ENCODE measurements around the gene ZNF254. TPM values are rescaled to one million over a fixed set of nuclear protein-coding genes. Genes with fewer than 3 reads are reported as not detected.
"Not testable (repeated sequence)": the region's sequence is repeated elsewhere in the genome, so short reads cannot be mapped to it uniquely, and the experiment has no call there.

The ZNF254 gene
- 12.5 TPM for polyA plus RNA-seq (2013)

DNA sequence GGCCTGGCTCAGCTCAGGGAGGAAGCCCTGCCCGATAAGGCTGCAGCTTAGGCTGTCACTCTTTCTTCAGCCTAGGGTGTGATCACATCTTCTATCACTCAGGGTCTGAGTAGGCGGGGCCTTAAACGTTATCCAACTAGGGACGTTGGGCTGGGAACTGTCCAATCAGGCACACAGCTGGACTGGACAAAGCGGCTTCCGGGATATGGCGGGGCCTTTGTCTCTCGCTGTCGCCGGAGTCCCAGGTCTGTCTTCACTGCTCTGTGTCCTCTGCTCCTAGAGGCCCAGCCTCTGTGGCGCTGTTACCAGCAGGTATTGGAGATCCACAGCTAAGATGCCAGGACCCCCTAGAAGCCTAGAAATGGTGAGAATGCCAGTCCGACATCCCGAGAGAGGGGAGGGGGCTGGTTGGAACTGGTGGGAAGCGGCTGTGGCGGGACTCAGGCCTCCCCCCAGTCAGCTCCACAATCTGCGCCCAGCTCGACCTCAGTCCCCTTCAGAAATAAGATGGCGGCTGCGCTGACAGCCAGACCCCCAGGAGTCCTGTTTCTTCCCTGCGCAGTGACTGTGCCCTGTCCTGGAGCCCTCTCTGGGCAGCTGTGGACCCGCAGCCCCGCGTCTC lies at the start of gene ZNF254:
ZNF254 (plus strand) TSS at position 214 of the 622 bp plus-strand sequence; CDS start at position 335, 121 bp downstream.
- DNase-seq, result peak; percentile 96 to 99 (median 98)
- Histone ChIP-seq H3K4me1 (ENCODE audit: control extremely low read depth in 1 of 4, control insufficient read depth in 4 of 4, insufficient read depth in 4 of 4, low read length in 3 of 4) (peaks cover 0 to 9% (median 5%) of the 10 kb centered on the region in 4 experiments), H3K27ac (ENCODE audit: insufficient read depth in 1 of 2, low read depth in 1 of 2, low read length in 2 of 2, poor library complexity in 1 of 2, severe bottlenecking in 2 of 2) (peak within 1 kb of the TSS; percentile 92 to 96), H3K4me3 (ENCODE audit: control insufficient read depth in 1 of 7, extremely low read depth in 1 of 7, insufficient read depth in 4 of 7, low read depth in 2 of 7, low read length in 6 of 7) (peak within 1 kb of the TSS; percentile 84 to 97 (median 91)), H3K36me3 (ENCODE audit: control insufficient read depth in 4 of 4, insufficient read depth in 4 of 4, low read length in 3 of 4) (peaks cover 0 to 14% (median 8%) of the 10 kb centered on the region in 4 experiments), H3K9me3 (ENCODE audit: control extremely low read depth in 1 of 5, control insufficient read depth in 4 of 5, insufficient read depth in 2 of 5, low read depth in 1 of 5, low read length in 4 of 5) (peaks cover 0 to 3% (median 0%) of the 10 kb centered on the region in 5 experiments), H3K27me3 (replicated peaks in 2 of 5; ENCODE audit: control insufficient read depth in 4 of 5, insufficient read depth in 5 of 5, low read length in 4 of 5) (no peaks in the 10 kb centered on the region)
- ChIA-PET CTCF (interaction anchor here (0.9 to 1.2 kb wide), 2 partner anchors 39 to 54 kb away, joined by 3 read pairs; no protein-coding TSS in a partner anchor), POLR2A (interaction anchor here (0.6 to 1.7 kb wide), 7 partner anchors 12 to 690 kb away, joined by 3 to 11 read pairs (median 4); partner anchors contain the start of genes ZNF675, ZNF681 and ZNF726)
- 0% methylated on average over 18 of the region's 23 CpGs for WGBS (ENCODE audit: insufficient coverage)

DNA sequence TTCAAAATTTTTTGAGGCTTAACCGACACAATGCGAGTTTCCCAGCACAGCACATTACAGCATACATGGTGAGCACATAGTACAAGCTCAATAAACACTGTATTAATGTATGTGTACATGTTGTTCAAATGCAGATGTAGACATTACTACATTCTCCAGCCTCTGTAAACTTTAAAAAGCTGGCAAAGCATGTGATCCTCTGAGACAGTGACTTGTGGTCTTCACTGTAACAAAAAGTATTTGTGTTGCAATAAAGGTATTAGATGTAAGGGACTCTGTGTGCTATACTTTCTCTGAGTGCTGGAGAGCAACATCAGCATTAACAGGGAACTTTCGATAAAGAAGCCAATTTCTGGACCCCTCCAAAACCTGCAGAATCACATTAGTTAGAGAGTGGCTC lies 46.4 kb upstream of the ZNF254 start:
- Histone ChIP-seq H3K27ac (ENCODE audit: insufficient read depth in 1 of 2, low read depth in 1 of 2, low read length in 2 of 2, poor library complexity in 1 of 2, severe bottlenecking in 2 of 2) (no peak overlapping the region), H3K4me1 (ENCODE audit: control extremely low read depth in 1 of 4, control insufficient read depth in 4 of 4, insufficient read depth in 4 of 4, low read length in 3 of 4) (peaks cover 0 to 6% (median 2%) of the 10 kb centered on the region in 4 experiments), H3K27me3 (replicated peaks in 2 of 5; ENCODE audit: control insufficient read depth in 4 of 5, insufficient read depth in 5 of 5, low read length in 4 of 5) (no peaks in the 10 kb centered on the region), H3K36me3 (ENCODE audit: control insufficient read depth in 4 of 4, insufficient read depth in 4 of 4, low read length in 3 of 4) (peaks cover 13 to 54% (median 38%) of the 10 kb centered on the region in 4 experiments), H3K9me3 (ENCODE audit: control extremely low read depth in 1 of 5, control insufficient read depth in 4 of 5, insufficient read depth in 2 of 5, low read depth in 1 of 5, low read length in 4 of 5) (peaks cover 0 to 3% (median 0%) of the 10 kb centered on the region in 5 experiments), H3K4me3 (ENCODE audit: control insufficient read depth in 1 of 7, extremely low read depth in 1 of 7, insufficient read depth in 4 of 7, low read depth in 2 of 7, low read length in 6 of 7) (no peak overlapping the region)
- ChIA-PET POLR2A (no interaction called here), CTCF (no interaction called here)
- 100% methylated on average over 1 of the region's 3 CpGs for WGBS (ENCODE audit: insufficient coverage)
- no peak for DNase-seq

GRCh38 chr19:24041326-24041725 lies 45.7 kb upstream of the ZNF254 start:
- H3K27me3 ChIP-seq (replicated peaks in 2 of 5; ENCODE audit: control insufficient read depth in 4 of 5, insufficient read depth in 5 of 5, low read length in 4 of 5); H3K27ac ChIP-seq (ENCODE audit: insufficient read depth in 1 of 2, low read depth in 1 of 2, low read length in 2 of 2, poor library complexity in 1 of 2, severe bottlenecking in 2 of 2); H3K4me1 ChIP-seq (ENCODE audit: control extremely low read depth in 1 of 4, control insufficient read depth in 4 of 4, insufficient read depth in 4 of 4, low read length in 3 of 4); POLR2A ChIA-PET; DNase-seq; H3K9me3 ChIP-seq (ENCODE audit: control extremely low read depth in 1 of 5, control insufficient read depth in 4 of 5, insufficient read depth in 2 of 5, low read depth in 1 of 5, low read length in 4 of 5); CTCF ChIA-PET; H3K4me3 ChIP-seq (ENCODE audit: control insufficient read depth in 1 of 7, extremely low read depth in 1 of 7, insufficient read depth in 4 of 7, low read depth in 2 of 7, low read length in 6 of 7): not testable (repeated sequence)
- peaks cover 13 to 57% (median 37%) of the 10 kb centered on the region in 4 experiments for H3K36me3 ChIP-seq (ENCODE audit: control insufficient read depth in 4 of 4, insufficient read depth in 4 of 4, low read length in 3 of 4)
- no CpG with 5 or more reads among the region's 32 CpGs for WGBS (ENCODE audit: insufficient coverage)

- DNase-seq, result no peak
- no peak overlapping the region for H3K4me3 ChIP-seq (ENCODE audit: control insufficient read depth in 1 of 7, extremely low read depth in 1 of 7, insufficient read depth in 4 of 7, low read depth in 2 of 7, low read length in 6 of 7)
- no peaks in the 10 kb centered on the region for H3K27me3 ChIP-seq (replicated peaks in 2 of 5; ENCODE audit: control insufficient read depth in 4 of 5, insufficient read depth in 5 of 5, low read length in 4 of 5)
- WGBS (ENCODE audit: insufficient coverage), result 100% methylated on average over 1 of the region's 1 CpG
- H3K27ac ChIP-seq (ENCODE audit: insufficient read depth in 1 of 2, low read depth in 1 of 2, low read length in 2 of 2, poor library complexity in 1 of 2, severe bottlenecking in 2 of 2), result no peak overlapping the region
- no peaks in the 10 kb centered on the region for H3K4me1 ChIP-seq (ENCODE audit: control extremely low read depth in 1 of 4, control insufficient read depth in 4 of 4, insufficient read depth in 4 of 4, low read length in 3 of 4)
- no peaks in the 10 kb centered on the region for H3K9me3 ChIP-seq (ENCODE audit: control extremely low read depth in 1 of 5, control insufficient read depth in 4 of 5, insufficient read depth in 2 of 5, low read depth in 1 of 5, low read length in 4 of 5)
- peaks cover 18 to 70% (median 42%) of the 10 kb centered on the region in 4 experiments for H3K36me3 ChIP-seq (ENCODE audit: control insufficient read depth in 4 of 4, insufficient read depth in 4 of 4, low read length in 3 of 4)
- ChIA-PET POLR2A (interaction anchor here (0.6 to 1.0 kb wide), 2 partner anchors 13 to 41 kb away, joined by 3 to 4 read pairs; no protein-coding TSS in a partner anchor), CTCF (interaction anchor here (0.9 kb wide), 1 partner anchor 27 kb away, joined by 3 read pairs; no protein-coding TSS in a partner anchor)
Measured at GRCh38 chr19:24046550-24046949, 40.4 kb upstream of the ZNF254 start.

DNA sequence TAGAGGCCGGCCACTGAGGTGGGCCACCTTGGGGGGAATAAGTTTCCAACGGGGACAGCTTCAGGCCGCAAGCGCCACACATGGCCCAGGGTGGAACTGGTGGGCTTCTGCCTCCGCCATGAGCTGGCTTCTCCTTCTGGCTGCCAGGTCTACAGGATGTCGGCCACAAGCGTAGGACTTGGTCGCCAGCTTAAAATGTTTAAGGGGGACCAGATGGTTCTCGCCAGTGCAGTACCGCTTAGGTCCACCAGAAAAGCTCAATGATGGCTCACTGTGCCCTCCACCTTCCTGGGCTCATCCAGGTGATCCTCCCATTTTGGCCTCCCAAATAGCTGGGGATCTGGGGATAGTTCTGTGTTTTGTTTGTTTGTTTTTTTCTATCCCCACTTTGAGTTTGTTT lies 38.7 kb upstream of the ZNF254 start:
- 96% methylated on average over 10 of the region's 10 CpGs for WGBS (ENCODE audit: insufficient coverage)
- H3K36me3 ChIP-seq (ENCODE audit: control insufficient read depth in 4 of 4, insufficient read depth in 4 of 4, low read length in 3 of 4), result peaks cover 30 to 78% (median 50%) of the 10 kb centered on the region in 4 experiments
- DNase-seq, result peak in 2 of 3 donors; percentile 24
- ChIA-PET POLR2A (interaction anchor here (0.9 kb wide), 1 partner anchor 16 kb away, joined by 3 read pairs; no protein-coding TSS in a partner anchor), CTCF (interaction anchor here (1.1 kb wide), 1 partner anchor 39 kb away, joined by 3 read pairs; the partner anchor contains the start of gene ZNF254)
- H3K27ac ChIP-seq (ENCODE audit: insufficient read depth in 1 of 2, low read depth in 1 of 2, low read length in 2 of 2, poor library complexity in 1 of 2, severe bottlenecking in 2 of 2), result no peak overlapping the region
- H3K4me3 ChIP-seq (ENCODE audit: control insufficient read depth in 1 of 7, extremely low read depth in 1 of 7, insufficient read depth in 4 of 7, low read depth in 2 of 7, low read length in 6 of 7), result no peak overlapping the region
- no peaks in the 10 kb centered on the region for H3K27me3 ChIP-seq (replicated peaks in 2 of 5; ENCODE audit: control insufficient read depth in 4 of 5, insufficient read depth in 5 of 5, low read length in 4 of 5)
- no peaks in the 10 kb centered on the region for H3K9me3 ChIP-seq (ENCODE audit: control extremely low read depth in 1 of 5, control insufficient read depth in 4 of 5, insufficient read depth in 2 of 5, low read depth in 1 of 5, low read length in 4 of 5)
- H3K4me1 ChIP-seq (ENCODE audit: control extremely low read depth in 1 of 4, control insufficient read depth in 4 of 4, insufficient read depth in 4 of 4, low read length in 3 of 4), result no peaks in the 10 kb centered on the region

DNA sequence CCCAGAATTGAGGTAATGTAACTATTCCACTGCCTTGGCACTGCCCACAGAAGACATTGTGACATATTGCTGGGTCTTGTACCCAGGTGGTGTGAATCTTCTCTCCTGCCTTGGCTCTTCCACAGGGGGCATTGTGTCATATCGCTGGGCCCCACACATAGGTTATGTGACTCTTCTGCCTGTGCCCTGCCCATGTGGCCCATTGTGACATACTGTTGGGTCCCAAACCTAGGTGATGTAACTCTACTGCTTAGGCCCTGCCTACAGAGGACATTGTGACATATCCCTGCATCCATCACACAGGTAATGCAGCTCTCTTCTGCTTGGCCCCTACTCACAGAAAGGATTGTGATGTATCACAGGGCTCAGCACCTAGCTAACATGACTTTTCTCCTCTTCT lies 37.5 kb upstream of the ZNF254 start:
- no peaks in the 10 kb centered on the region for H3K4me1 ChIP-seq (ENCODE audit: control extremely low read depth in 1 of 4, control insufficient read depth in 4 of 4, insufficient read depth in 4 of 4, low read length in 3 of 4)
- H3K36me3 ChIP-seq (ENCODE audit: control insufficient read depth in 4 of 4, insufficient read depth in 4 of 4, low read length in 3 of 4), result peaks cover 30 to 83% (median 60%) of the 10 kb centered on the region in 4 experiments
- H3K4me3 ChIP-seq (ENCODE audit: control insufficient read depth in 1 of 7, extremely low read depth in 1 of 7, insufficient read depth in 4 of 7, low read depth in 2 of 7, low read length in 6 of 7), result no peak overlapping the region
- 86% methylated on average over 1 of the region's 1 CpG for WGBS (ENCODE audit: insufficient coverage)
- H3K27me3 ChIP-seq (replicated peaks in 2 of 5; ENCODE audit: control insufficient read depth in 4 of 5, insufficient read depth in 5 of 5, low read length in 4 of 5), result no peaks in the 10 kb centered on the region
- ChIA-PET POLR2A (no interaction called here), CTCF (no interaction called here)
- H3K9me3 ChIP-seq (ENCODE audit: control extremely low read depth in 1 of 5, control insufficient read depth in 4 of 5, insufficient read depth in 2 of 5, low read depth in 1 of 5, low read length in 4 of 5), result no peaks in the 10 kb centered on the region
- no peak overlapping the region for H3K27ac ChIP-seq (ENCODE audit: insufficient read depth in 1 of 2, low read depth in 1 of 2, low read length in 2 of 2, poor library complexity in 1 of 2, severe bottlenecking in 2 of 2)
- no peak for DNase-seq

DNA sequence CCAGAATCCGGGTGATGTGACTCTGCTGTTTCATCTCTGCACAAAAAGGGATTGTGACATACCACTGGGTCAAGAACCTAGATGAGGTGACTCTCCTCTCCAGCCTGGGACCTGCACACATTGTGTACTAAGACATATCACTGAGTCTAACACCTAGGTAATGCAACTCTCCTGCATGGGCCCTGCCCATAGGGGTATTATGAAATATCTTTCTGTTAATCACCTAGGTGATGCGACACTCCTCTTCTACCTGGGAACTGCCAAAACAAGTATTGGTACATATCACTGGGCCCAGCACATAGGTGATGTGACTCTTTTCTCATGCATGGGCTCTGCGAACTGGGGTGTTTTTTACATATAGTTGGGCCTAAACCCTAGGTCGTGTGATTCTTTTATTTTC lies 35.5 kb upstream of the ZNF254 start:
- CTCF ChIA-PET, result no interaction called here
- DNase-seq, result no peak
- Histone ChIP-seq H3K36me3 (ENCODE audit: control insufficient read depth in 4 of 4, insufficient read depth in 4 of 4, low read length in 3 of 4) (peaks cover 30 to 89% (median 61%) of the 10 kb centered on the region in 4 experiments), H3K4me3 (ENCODE audit: control insufficient read depth in 1 of 7, extremely low read depth in 1 of 7, insufficient read depth in 4 of 7, low read depth in 2 of 7, low read length in 6 of 7) (no peak overlapping the region), H3K9me3 (ENCODE audit: control extremely low read depth in 1 of 5, control insufficient read depth in 4 of 5, insufficient read depth in 2 of 5, low read depth in 1 of 5, low read length in 4 of 5) (no peaks in the 10 kb centered on the region), H3K27ac (ENCODE audit: insufficient read depth in 1 of 2, low read depth in 1 of 2, low read length in 2 of 2, poor library complexity in 1 of 2, severe bottlenecking in 2 of 2) (no peak overlapping the region), H3K27me3 (replicated peaks in 2 of 5; ENCODE audit: control insufficient read depth in 4 of 5, insufficient read depth in 5 of 5, low read length in 4 of 5) (no peaks in the 10 kb centered on the region), H3K4me1 (ENCODE audit: control extremely low read depth in 1 of 4, control insufficient read depth in 4 of 4, insufficient read depth in 4 of 4, low read length in 3 of 4) (no peaks in the 10 kb centered on the region)
- 97% methylated on average over 3 of the region's 4 CpGs for WGBS (ENCODE audit: insufficient coverage)
- POLR2A ChIA-PET, result no interaction called here

All from common myeloid progenitor, CD34-positive (primary cell).